Panc1 (cell line): ENCODE results near the gene OSBPL8. TPM values are rescaled to one million over a fixed set of nuclear protein-coding genes. Genes with fewer than 3 reads are reported as not detected.

Source experiments
- ATAC-seq: fragments of 200-7000 bp; cut with Tn5 transposase; 2 replicates; pipeline ENCODE4 v1.9.1; 2020; ENCODE audit warnings: mild to moderate bottlenecking, moderate library complexity
- BruUV-seq: library from RNA; stranded (reverse); fragments of 400-500 nt; replicated peaks from 2 replicates; lab custom pipeline; 2021; lab: Mats Ljungman, UMichigan
- CTCF ChIA-PET: fragments of 300-600 bp; sonication (Branson Sonifier 250); formaldehyde crosslinking; loops from one replicate; lab custom pipeline; 2022; ENCODE audit warnings: antibody characterized with exemption; lab: Charles Lee
- POLR2A ChIA-PET: fragments of 300-600 bp; sonication (Branson Sonifier 250); formaldehyde crosslinking; loops from one replicate; lab custom pipeline; 2022; ENCODE audit warnings: antibody characterized with exemption; lab: Charles Lee
- DNase-seq: peaks from one replicate; pipeline ENCODE4 v3.0.0-alpha.2; 2010; ENCODE audit warnings: low read depth, low spot score
- H3K27ac ChIP-seq: 2 replicates; pipeline ENCODE4 v1.5.1; 2011; ENCODE audit warnings: mild to moderate bottlenecking, low read length, inconsistent platforms
- H3K27me3 ChIP-seq: fragments of 200-500 bp; sonication (Bioruptor generic); 2 replicates; pipeline ENCODE4 v1.6.0; 2014; ENCODE audit warnings: low read length, inconsistent platforms; ENCODE audit not compliant: control insufficient read depth, insufficient read depth
- H3K36me3 ChIP-seq: fragments of 200-500 bp; sonication (Bioruptor generic); 2 replicates; pipeline ENCODE4 v1.5.1; 2014; ENCODE audit warnings: inconsistent platforms, mild to moderate bottlenecking, low read length, moderate library complexity; ENCODE audit not compliant: control insufficient read depth, insufficient read depth
- H3K4me1 ChIP-seq: 2 replicates; pipeline ENCODE4 v1.5.1; 2011; ENCODE audit warnings: inconsistent platforms, mild to moderate bottlenecking, low read length, moderate library complexity; ENCODE audit not compliant: control insufficient read depth, insufficient read depth
- H3K4me3 ChIP-seq, 2 experiments: 2 replicates each; pipeline ENCODE4 v1.5.1; 2011 to 2012; ENCODE audit warnings: low read depth in 2 of 2, low read length in 2 of 2, mild to moderate bottlenecking in 2 of 2, inconsistent platforms in 1 of 2, moderate library complexity in 1 of 2
- H3K9me3 ChIP-seq: fragments of 200-500 bp; sonication (Bioruptor generic); 2 replicates; pipeline ENCODE4 v1.5.1; 2014; ENCODE audit warnings: low read depth, mild to moderate bottlenecking, inconsistent platforms, low read length, moderate library complexity; ENCODE audit not compliant: control insufficient read depth, insufficient read depth
- CTCF ChIP-seq: fragments of 450-650 bp; IDR thresholded peaks from 2 replicates; pipeline ENCODE4 v1.5.1; 2017; ENCODE audit warnings: mild to moderate bottlenecking
- POLR2AphosphoS5 ChIP-seq: IDR thresholded peaks from 2 replicates; pipeline ENCODE4 v1.6.1; 2012; ENCODE audit warnings: mild to moderate bottlenecking, low read depth, low read length, moderate library complexity
- REST ChIP-seq, 2 experiments: IDR thresholded peaks; 2 replicates each; pipeline ENCODE4 v1.6.1; 2011 to 2012; ENCODE audit warnings: low read depth in 2 of 2, control low read depth in 1 of 2, low read length in 1 of 2, mild to moderate bottlenecking in 1 of 2, moderate library complexity in 1 of 2; ENCODE audit not compliant: insufficient read depth in 1 of 2
- SIN3A ChIP-seq: IDR thresholded peaks from 2 replicates; pipeline ENCODE4 v1.6.1; 2012; ENCODE audit warnings: low read depth, mild to moderate bottlenecking, low read length, moderate library complexity, borderline replicate concordance; ENCODE audit not compliant: insufficient read depth
- TCF7L2 ChIP-seq: IDR thresholded peaks from 2 replicates; pipeline ENCODE4 v1.6.1; 2011; ENCODE audit warnings: mild to moderate bottlenecking, low read depth, low read length, inconsistent platforms
- in situ Hi-C: cut with HindIII; loops from 2 replicates; pipeline ENCODE4 v1.10.0; 2016; ENCODE audit warnings: low sequenced_read_pairs, low pct_unique_long_range_greater_than_20kb
- intact Hi-C: fragments of 100-400 bp; cut with micrococcal nuclease; formaldehyde crosslinking; loops from one replicate; pipeline ENCODE4 v1.10.0; 2022; ENCODE audit not compliant: unreplicated experiment
- total RNA-seq: library from RNA; stranded (reverse); gene quantifications from one replicate; pipeline ENCODE4 v1.2.1, GENCODE V29; 2021; ENCODE audit not compliant: unreplicated experiment

OSBPL8 gene
- total RNA-seq, 1 experiment from 2014 or later = 76.9 TPM

GRCh38 chr12:76462668-76463224 is 96.8 kb downstream of the OSBPL8 start:
- BruUV-seq = no TSS peak
- ChIA-PET POLR2A (no interaction called here), CTCF (no interaction called here)
- Histone ChIP-seq H3K4me1 (no peaks in the 10 kb centered on the region), H3K36me3 (no peaks in the 10 kb centered on the region), H3K9me3 (no peaks in the 10 kb centered on the region), H3K27me3 (no peaks in the 10 kb centered on the region), H3K4me3 (no peak overlapping the region), H3K27ac (no peak overlapping the region)
- DNase-seq = no peak
- no peak for ATAC-seq
- intact Hi-C loops (no loop called here), in situ Hi-C loops (no loop called here)
- no peak for TF ChIP-seq POLR2AphosphoS5
- no peak for TF ChIP-seq TCF7L2

GRCh38 chr12:76460807-76461206 is 98.8 kb downstream of the OSBPL8 start:
- H3K36me3 ChIP-seq = no peaks in the 10 kb centered on the region
- ChIA-PET POLR2A (no interaction called here), CTCF (no interaction called here)
- peaks cover under 1% of the 10 kb centered on the region; the same call in 1 of the 2 replicates for H3K4me1 ChIP-seq
- BruUV-seq = no TSS peak
- DNase-seq (no peak), ATAC-seq (no peak)
- intact Hi-C loops (no loop called here), in situ Hi-C loops (no loop called here)
- no peak overlapping the region for H3K27ac ChIP-seq
- no peaks in the 10 kb centered on the region for H3K27me3 ChIP-seq
- no peak overlapping the region for H3K4me3 ChIP-seq
- no peaks in the 10 kb centered on the region for H3K9me3 ChIP-seq
- no peak for TF ChIP-seq POLR2AphosphoS5

- intact Hi-C loops (loop anchor here (5.0 to 10.0 kb wide), 2 partner anchors 111 to 373 kb away; partner anchors contain the start of genes BBS10 and NAP1L1), in situ Hi-C loops (no loop called here)
- POLR2A ChIA-PET = no interaction called here
- Histone ChIP-seq H3K27ac (no peak overlapping the region), H3K4me1 (peaks cover 8% of the 10 kb centered on the region), H3K4me3 (no peak overlapping the region), H3K9me3 (no peaks in the 10 kb centered on the region), H3K27me3 (no peaks in the 10 kb centered on the region), H3K36me3 (no peaks in the 10 kb centered on the region)
- no TSS peak for BruUV-seq
- ATAC-seq (no peak), DNase-seq (no peak)
- TF ChIP-seq SIN3A = no peak
- no peak for TF ChIP-seq POLR2AphosphoS5
- TF ChIP-seq REST (IDR thresholded peaks at IDR 0.05; ENCODE audit: insufficient read depth in 1 of 2, low read depth in 2 of 2, low read length in 1 of 2) = no peak
- TF ChIP-seq TCF7L2 = no peak
- TF ChIP-seq CTCF = no peak
- CTCF ChIA-PET = no interaction called here
Observed at GRCh38 chr12:76457818-76458217, 101.8 kb downstream of the OSBPL8 start.
